HEK293 (cell line): ENCODE data around the gene NELL2.

Experiments
- CTCF ChIA-PET: fragments of 350-600 bp; formaldehyde crosslinking; extraction: SDS; loops from one replicate; lab custom pipeline; 2021; ENCODE audit warnings: antibody characterized with exemption; lab: Yijun Ruan, JAX
- POLR2A ChIA-PET: fragments of 300-600 bp; formaldehyde crosslinking; extraction: SDS; loops from one replicate; lab custom pipeline; 2020; ENCODE audit warnings: antibody characterized with exemption, inconsistent platforms; lab: Yijun Ruan, JAX
- H3K27ac ChIP-seq: fragments of 200-500 bp; sonication (Bioruptor generic); 2 replicates; pipeline ENCODE4 v1.5.1; 2014; ENCODE audit warnings: low read depth, low read length, control low read depth, inconsistent platforms; ENCODE audit errors: extremely low read depth
- H3K36me3 ChIP-seq, 2 experiments: fragments of 200-500 bp in 1 of 2; sonication (Bioruptor generic) in 1 of 2; 1 replicate in 1 of 2; 2 replicates in 1 of 2; pipeline ENCODE4 v1.5.1; 2014 to 2017; ENCODE audit warnings: inconsistent platforms in 2 of 2, low read length in 2 of 2; ENCODE audit not compliant: control insufficient read depth in 2 of 2, insufficient read depth in 1 of 2
- H3K4me1 ChIP-seq: fragments of 200-500 bp; sonication (Bioruptor generic); 2 replicates; pipeline ENCODE4 v1.5.1; 2014; ENCODE audit warnings: mild to moderate bottlenecking, low read length, inconsistent platforms; ENCODE audit not compliant: control insufficient read depth, insufficient read depth
- H3K4me3 ChIP-seq: 2 replicates; pipeline ENCODE4 v1.5.1; 2011; ENCODE audit warnings: low read depth, mild to moderate bottlenecking, control low read depth, low read length, moderate library complexity
- H3K9me3 ChIP-seq: fragments of 200-500 bp; sonication (Bioruptor generic); 2 replicates; pipeline ENCODE4 v1.5.1; 2014; ENCODE audit warnings: low read depth, low read length, inconsistent platforms; ENCODE audit not compliant: control insufficient read depth, insufficient read depth
- GLI2 ChIP-seq: fragments of 450-650 bp; formaldehyde crosslinking; IDR thresholded peaks from 2 replicates; pipeline ENCODE4; 2017; ENCODE audit warnings: missing biosample characterization, missing genetic modification characterization, low read depth, borderline replicate concordance
- SP3 ChIP-seq: fragments of 450-650 bp; formaldehyde crosslinking; IDR thresholded peaks from 2 replicates; pipeline ENCODE4 v1.5.1; 2016; ENCODE audit warnings: missing biosample characterization, missing genetic modification characterization
- TRIM28 ChIP-seq: IDR thresholded peaks from 2 replicates; pipeline ENCODE4 v1.6.1; 2011; ENCODE audit warnings: low read length, control low read depth, borderline replicate concordance
- ZFP3 ChIP-seq: fragments of 450-650 bp; formaldehyde crosslinking; IDR thresholded peaks from 2 replicates; pipeline ENCODE4 v1.5.1; 2016; ENCODE audit warnings: low read depth, missing biosample characterization, missing genetic modification characterization
- ZFP41 ChIP-seq: fragments of 450-650 bp; formaldehyde crosslinking; IDR thresholded peaks from 2 replicates; pipeline ENCODE4 v1.5.1; 2016; ENCODE audit warnings: missing biosample characterization, missing genetic modification characterization, borderline replicate concordance
- ZIC2 ChIP-seq: fragments of 450-650 bp; formaldehyde crosslinking; IDR thresholded peaks from 2 replicates; pipeline ENCODE4 v1.5.1; 2016; ENCODE audit warnings: missing biosample characterization, missing genetic modification characterization
- ZNF146 ChIP-seq: fragments of 450-650 bp; formaldehyde crosslinking; IDR thresholded peaks from 2 replicates; pipeline ENCODE4 v1.5.1; 2016; ENCODE audit warnings: missing biosample characterization, missing genetic modification characterization
- ZNF202 ChIP-seq: fragments of 450-650 bp; formaldehyde crosslinking; IDR thresholded peaks from 2 replicates; pipeline ENCODE4 v1.5.1; 2016; ENCODE audit warnings: missing biosample characterization, missing genetic modification characterization, borderline replicate concordance
- ZNF610 ChIP-seq: fragments of 450-650 bp; formaldehyde crosslinking; IDR thresholded peaks from 2 replicates; pipeline ENCODE4 v1.5.1; 2016; ENCODE audit warnings: missing biosample characterization, missing genetic modification characterization, borderline replicate concordance
- TF ChIP-seq, protein P1 (sequence below): fragments of 450-650 bp; formaldehyde crosslinking; IDR thresholded peaks from 2 replicates; pipeline ENCODE4 v1.5.1; 2016; ENCODE audit warnings: missing biosample characterization, missing genetic modification characterization
- TF ChIP-seq, protein P2 (sequence below): fragments of 450-650 bp; formaldehyde crosslinking; IDR thresholded peaks from 2 replicates; pipeline ENCODE4 v1.5.1; 2016; ENCODE audit warnings: missing biosample characterization, missing genetic modification characterization
- TF ChIP-seq, protein P3 (sequence below): fragments of 450-650 bp; formaldehyde crosslinking; IDR thresholded peaks from 2 replicates; pipeline ENCODE4 v1.5.1; 2017; ENCODE audit warnings: missing biosample characterization, missing genetic modification characterization
- TF ChIP-seq, protein P4 (sequence below): fragments of 450-650 bp; formaldehyde crosslinking; IDR thresholded peaks from 2 replicates; pipeline ENCODE4 v1.5.1; 2016; ENCODE audit warnings: missing biosample characterization, missing genetic modification characterization
- TF ChIP-seq, protein P5 (sequence below): fragments of 450-650 bp; formaldehyde crosslinking; IDR thresholded peaks from 2 replicates; pipeline ENCODE4 v1.5.1; 2016; ENCODE audit warnings: missing biosample characterization, missing genetic modification characterization
- TF ChIP-seq, protein P6 (sequence below): fragments of 450-650 bp; formaldehyde crosslinking; IDR thresholded peaks from 2 replicates; pipeline ENCODE4 v1.5.1; 2016; ENCODE audit warnings: missing biosample characterization, missing genetic modification characterization

NELL2 gene

DNA sequence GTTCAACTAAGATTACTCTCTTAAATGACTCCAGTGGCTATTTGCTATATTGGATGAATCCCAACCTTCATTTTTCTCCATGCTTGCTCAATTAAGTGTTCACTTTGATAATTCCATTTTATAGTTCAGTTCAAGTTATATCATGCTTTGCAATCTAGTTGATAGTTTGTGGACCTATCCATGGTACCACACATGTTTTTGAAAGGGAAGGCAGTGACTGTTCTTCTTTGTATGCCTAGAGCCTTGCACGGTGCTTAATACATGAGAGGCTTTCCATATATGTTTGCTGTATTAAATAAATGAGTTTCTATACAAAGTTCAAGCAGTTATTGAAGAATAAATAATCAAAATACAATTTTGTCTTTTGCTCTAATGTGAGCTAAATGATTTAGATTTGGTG, 391.3 kb downstream of the NELL2 start:
- ChIA-PET CTCF (no interaction called here), POLR2A (no interaction called here)
- no peak overlapping the region for H3K4me3 ChIP-seq
- no peaks in the 10 kb centered on the region for H3K4me1 ChIP-seq
- no peaks in the 10 kb centered on the region for H3K36me3 ChIP-seq
- TF ChIP-seq, protein P1, sequence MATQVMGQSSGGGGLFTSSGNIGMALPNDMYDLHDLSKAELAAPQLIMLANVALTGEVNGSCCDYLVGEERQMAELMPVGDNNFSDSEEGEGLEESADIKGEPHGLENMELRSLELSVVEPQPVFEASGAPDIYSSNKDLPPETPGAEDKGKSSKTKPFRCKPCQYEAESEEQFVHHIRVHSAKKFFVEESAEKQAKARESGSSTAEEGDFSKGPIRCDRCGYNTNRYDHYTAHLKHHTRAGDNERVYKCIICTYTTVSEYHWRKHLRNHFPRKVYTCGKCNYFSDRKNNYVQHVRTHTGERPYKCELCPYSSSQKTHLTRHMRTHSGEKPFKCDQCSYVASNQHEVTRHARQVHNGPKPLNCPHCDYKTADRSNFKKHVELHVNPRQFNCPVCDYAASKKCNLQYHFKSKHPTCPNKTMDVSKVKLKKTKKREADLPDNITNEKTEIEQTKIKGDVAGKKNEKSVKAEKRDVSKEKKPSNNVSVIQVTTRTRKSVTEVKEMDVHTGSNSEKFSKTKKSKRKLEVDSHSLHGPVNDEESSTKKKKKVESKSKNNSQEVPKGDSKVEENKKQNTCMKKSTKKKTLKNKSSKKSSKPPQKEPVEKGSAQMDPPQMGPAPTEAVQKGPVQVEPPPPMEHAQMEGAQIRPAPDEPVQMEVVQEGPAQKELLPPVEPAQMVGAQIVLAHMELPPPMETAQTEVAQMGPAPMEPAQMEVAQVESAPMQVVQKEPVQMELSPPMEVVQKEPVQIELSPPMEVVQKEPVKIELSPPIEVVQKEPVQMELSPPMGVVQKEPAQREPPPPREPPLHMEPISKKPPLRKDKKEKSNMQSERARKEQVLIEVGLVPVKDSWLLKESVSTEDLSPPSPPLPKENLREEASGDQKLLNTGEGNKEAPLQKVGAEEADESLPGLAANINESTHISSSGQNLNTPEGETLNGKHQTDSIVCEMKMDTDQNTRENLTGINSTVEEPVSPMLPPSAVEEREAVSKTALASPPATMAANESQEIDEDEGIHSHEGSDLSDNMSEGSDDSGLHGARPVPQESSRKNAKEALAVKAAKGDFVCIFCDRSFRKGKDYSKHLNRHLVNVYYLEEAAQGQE = peak; percentile 63; the same call in 1 of the 2 replicates
- TF ChIP-seq ZIC2 (tag by site-specific recombination) = no peak
- H3K27ac ChIP-seq = no peak overlapping the region
- H3K9me3 ChIP-seq = no peaks in the 10 kb centered on the region

DNA sequence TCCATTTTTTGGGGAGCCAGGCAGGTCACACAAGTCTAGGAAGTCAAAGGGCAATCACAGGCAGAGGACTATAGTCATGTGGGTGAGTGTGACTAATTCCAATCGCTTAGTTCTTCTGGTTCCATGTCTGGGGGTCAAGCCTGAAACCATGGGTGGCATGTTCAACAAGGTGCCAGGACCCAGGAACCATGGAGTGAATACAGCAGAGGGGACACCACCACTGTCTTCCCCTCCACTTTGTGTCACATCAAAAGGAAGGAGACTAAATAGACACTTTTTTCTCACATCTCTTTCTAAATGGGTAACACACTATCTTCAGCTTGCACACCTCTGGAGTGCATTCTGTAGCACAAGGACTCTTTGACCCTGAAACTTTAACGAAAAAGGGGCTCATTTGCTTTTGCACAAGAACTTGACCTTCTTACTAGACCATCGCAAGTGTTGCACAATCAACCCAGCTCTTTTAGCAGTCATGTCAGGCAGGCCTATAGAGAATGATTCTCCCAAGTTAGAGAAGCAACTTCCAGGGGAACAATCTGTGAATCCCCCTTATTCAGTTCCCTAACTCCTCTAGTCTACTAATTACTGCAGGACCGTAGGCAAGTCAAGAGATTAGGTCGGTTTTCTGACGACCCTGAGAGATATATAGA, 398.7 kb downstream of the NELL2 start:
- TF ChIP-seq ZFP41 (tag by site-specific recombination) (no peak), GLI2 (tag by site-specific recombination) (no peak), ZNF146 (tag by site-specific recombination) (no peak), TRIM28 (peak; percentile 91; the same call in 1 of the 2 replicates)
- TF ChIP-seq, protein P2, sequence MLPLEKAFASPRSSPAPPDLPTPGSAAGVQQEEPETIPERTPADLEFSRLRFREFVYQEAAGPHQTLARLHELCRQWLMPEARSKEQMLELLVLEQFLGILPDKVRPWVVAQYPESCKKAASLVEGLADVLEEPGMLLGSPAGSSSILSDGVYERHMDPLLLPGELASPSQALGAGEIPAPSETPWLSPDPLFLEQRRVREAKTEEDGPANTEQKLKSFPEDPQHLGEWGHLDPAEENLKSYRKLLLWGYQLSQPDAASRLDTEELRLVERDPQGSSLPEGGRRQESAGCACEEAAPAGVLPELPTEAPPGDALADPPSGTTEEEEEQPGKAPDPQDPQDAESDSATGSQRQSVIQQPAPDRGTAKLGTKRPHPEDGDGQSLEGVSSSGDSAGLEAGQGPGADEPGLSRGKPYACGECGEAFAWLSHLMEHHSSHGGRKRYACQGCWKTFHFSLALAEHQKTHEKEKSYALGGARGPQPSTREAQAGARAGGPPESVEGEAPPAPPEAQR (tag by site-specific recombination) = no peak
- TF ChIP-seq, protein P3, sequence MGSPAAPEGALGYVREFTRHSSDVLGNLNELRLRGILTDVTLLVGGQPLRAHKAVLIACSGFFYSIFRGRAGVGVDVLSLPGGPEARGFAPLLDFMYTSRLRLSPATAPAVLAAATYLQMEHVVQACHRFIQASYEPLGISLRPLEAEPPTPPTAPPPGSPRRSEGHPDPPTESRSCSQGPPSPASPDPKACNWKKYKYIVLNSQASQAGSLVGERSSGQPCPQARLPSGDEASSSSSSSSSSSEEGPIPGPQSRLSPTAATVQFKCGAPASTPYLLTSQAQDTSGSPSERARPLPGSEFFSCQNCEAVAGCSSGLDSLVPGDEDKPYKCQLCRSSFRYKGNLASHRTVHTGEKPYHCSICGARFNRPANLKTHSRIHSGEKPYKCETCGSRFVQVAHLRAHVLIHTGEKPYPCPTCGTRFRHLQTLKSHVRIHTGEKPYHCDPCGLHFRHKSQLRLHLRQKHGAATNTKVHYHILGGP (tag by site-specific recombination) = no peak
- Histone ChIP-seq H3K4me1 (no peaks in the 10 kb centered on the region), H3K4me3 (no peak overlapping the region), H3K27ac (no peak overlapping the region), H3K36me3 (no peaks in the 10 kb centered on the region), H3K9me3 (no peaks in the 10 kb centered on the region)
- CTCF ChIA-PET = interaction anchor here (0.6 kb wide), 1 partner anchor 19 kb away, joined by 4 read pairs; no protein-coding TSS in a partner anchor
- POLR2A ChIA-PET = no interaction called here

DNA sequence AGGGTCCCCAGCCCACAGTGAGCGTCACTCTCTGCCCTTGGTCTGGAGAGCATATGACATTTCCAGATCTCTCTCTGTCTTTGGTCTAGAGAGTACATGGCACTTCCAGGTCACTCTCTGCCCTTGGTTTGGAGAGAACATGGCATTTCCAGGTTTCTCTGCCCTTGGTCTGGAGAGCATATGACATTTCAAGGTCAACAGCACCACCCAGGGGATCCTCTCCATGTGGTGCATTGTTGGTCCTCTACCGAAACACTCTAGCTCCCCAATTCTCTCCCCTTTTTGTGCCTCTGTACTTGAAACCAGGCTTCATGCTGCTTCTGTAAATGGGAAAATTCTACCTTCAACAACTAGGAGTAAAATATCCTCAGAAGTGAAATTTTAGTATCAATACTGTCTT, 399.4 kb downstream of the NELL2 start:
- Histone ChIP-seq H3K4me3 (no peak overlapping the region), H3K36me3 (no peaks in the 10 kb centered on the region), H3K4me1 (no peaks in the 10 kb centered on the region), H3K27ac (no peak overlapping the region), H3K9me3 (no peaks in the 10 kb centered on the region)
- ChIA-PET POLR2A (no interaction called here), CTCF (no interaction called here)
- TF ChIP-seq, protein P4, sequence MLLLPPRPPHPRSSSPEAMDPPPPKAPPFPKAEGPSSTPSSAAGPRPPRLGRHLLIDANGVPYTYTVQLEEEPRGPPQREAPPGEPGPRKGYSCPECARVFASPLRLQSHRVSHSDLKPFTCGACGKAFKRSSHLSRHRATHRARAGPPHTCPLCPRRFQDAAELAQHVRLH (tag by site-specific recombination) = no peak
- TF ChIP-seq, protein P5, sequence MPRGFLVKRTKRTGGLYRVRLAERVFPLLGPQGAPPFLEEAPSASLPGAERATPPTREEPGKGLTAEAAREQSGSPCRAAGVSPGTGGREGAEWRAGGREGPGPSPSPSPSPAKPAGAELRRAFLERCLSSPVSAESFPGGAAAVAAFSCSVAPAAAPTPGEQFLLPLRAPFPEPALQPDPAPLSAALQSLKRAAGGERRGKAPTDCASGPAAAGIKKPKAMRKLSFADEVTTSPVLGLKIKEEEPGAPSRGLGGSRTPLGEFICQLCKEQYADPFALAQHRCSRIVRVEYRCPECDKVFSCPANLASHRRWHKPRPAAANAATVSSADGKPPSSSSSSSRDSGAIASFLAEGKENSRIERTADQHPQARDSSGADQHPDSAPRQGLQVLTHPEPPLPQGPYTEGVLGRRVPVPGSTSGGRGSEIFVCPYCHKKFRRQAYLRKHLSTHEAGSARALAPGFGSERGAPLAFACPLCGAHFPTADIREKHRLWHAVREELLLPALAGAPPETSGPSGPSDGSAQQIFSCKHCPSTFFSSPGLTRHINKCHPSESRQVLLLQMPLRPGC (tag by site-specific recombination) = no peak
- no peak for TF ChIP-seq ZFP3
- no peak for TF ChIP-seq SP3 (tag by site-specific recombination)
- TF ChIP-seq ZNF202 = no peak
- TF ChIP-seq, protein P6, sequence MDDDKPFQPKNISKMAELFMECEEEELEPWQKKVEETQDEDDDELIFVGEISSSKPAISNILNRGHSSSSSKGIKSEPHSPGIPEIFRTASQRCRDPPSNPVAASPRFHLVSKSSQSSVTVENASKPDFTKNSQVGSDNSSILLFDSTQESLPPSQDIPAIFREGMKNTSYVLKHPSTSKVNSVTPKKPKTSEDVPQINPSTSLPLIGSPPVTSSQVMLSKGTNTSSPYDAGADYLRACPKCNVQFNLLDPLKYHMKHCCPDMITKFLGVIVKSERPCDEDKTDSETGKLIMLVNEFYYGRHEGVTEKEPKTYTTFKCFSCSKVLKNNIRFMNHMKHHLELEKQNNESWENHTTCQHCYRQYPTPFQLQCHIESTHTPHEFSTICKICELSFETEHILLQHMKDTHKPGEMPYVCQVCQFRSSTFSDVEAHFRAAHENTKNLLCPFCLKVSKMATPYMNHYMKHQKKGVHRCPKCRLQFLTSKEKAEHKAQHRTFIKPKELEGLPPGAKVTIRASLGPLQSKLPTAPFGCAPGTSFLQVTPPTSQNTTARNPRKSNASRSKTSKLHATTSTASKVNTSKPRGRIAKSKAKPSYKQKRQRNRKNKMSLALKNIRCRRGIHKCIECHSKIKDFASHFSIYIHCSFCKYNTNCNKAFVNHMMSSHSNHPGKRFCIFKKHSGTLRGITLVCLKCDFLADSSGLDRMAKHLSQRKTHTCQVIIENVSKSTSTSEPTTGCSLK (tag by site-specific recombination) = no peak
- TF ChIP-seq ZNF610 (tag by site-specific recombination) = no peak
